DOHH2 (cell line): ENCODE measurements around the gene TMPRSS13.

ENCODE experiments used
- H3F3A ChIP-seq: fragments of 200-600 bp; sonication (generic), shearing (Covaris generic); 2 replicates; pipeline ENCODE4 v1.6.0; 2016; ENCODE audit warnings: antibody characterized with exemption, mild to moderate bottlenecking; ENCODE audit not compliant: control insufficient read depth, insufficient read depth
- H3K27ac ChIP-seq: fragments of 200-600 bp; sonication (generic); 2 replicates; pipeline ENCODE4 v1.5.1; 2014; ENCODE audit warnings: low read depth, mild to moderate bottlenecking, low read length, moderate library complexity
- H3K27me3 ChIP-seq: fragments of 200-600 bp; sonication (generic); 2 replicates; pipeline ENCODE4 v1.6.1; 2014; ENCODE audit warnings: mild to moderate bottlenecking, low read length, mixed read lengths; ENCODE audit not compliant: control insufficient read depth
- H3K36me3 ChIP-seq: fragments of 200-600 bp; sonication (generic); 2 replicates; pipeline ENCODE4 v1.6.1; 2014; ENCODE audit warnings: mild to moderate bottlenecking, low read length, moderate library complexity, mixed read lengths; ENCODE audit not compliant: control insufficient read depth
- H3K4me1 ChIP-seq: fragments of 200-600 bp; sonication (generic); 2 replicates; pipeline ENCODE4 v1.6.1; 2014; ENCODE audit warnings: mild to moderate bottlenecking, low read length, mixed read lengths; ENCODE audit not compliant: control insufficient read depth
- H3K4me2 ChIP-seq: fragments of 200-600 bp; sonication (generic); 2 replicates; pipeline ENCODE4 v1.6.0; 2014; ENCODE audit warnings: mild to moderate bottlenecking, low read length, moderate library complexity
- H3K4me3 ChIP-seq: fragments of 200-600 bp; sonication (generic); 2 replicates; pipeline ENCODE4 v1.5.1; 2014; ENCODE audit warnings: mild to moderate bottlenecking, low read length, mixed read lengths
- H3K79me2 ChIP-seq: fragments of 200-600 bp; sonication (generic); 2 replicates; pipeline ENCODE4 v1.6.1; 2014; ENCODE audit warnings: mild to moderate bottlenecking, low read length, mixed read lengths; ENCODE audit not compliant: control insufficient read depth
- H3K9me2 ChIP-seq: fragments of 200-600 bp; sonication (generic); replicated peaks from 2 replicates; pipeline ENCODE4 v1.6.1; 2014; ENCODE audit warnings: mild to moderate bottlenecking, low read length, mixed read lengths; ENCODE audit not compliant: control insufficient read depth
- H3K9me3 ChIP-seq: fragments of 200-600 bp; sonication (generic); 2 replicates; pipeline ENCODE4 v1.6.1; 2014; ENCODE audit warnings: antibody characterized with exemption, low read length, mixed read lengths; ENCODE audit not compliant: control insufficient read depth, insufficient read depth
- H4K20me1 ChIP-seq: fragments of 200-600 bp; sonication (generic); 2 replicates; pipeline ENCODE4 v1.6.0; 2014; ENCODE audit warnings: low read depth, mild to moderate bottlenecking, antibody characterized with exemption, low read length, moderate library complexity; ENCODE audit not compliant: control insufficient read depth, insufficient read depth
- CTCF ChIP-seq: fragments of 200-600 bp; sonication (generic); IDR thresholded peaks from one replicate; pipeline ENCODE4 v1.5.1; 2014; ENCODE audit warnings: antibody characterized with exemption, mild to moderate bottlenecking, low read depth, low read length; ENCODE audit not compliant: poor library complexity, severe bottlenecking
- EZH2phosphoT487 ChIP-seq: fragments of 200-600 bp; sonication (generic); IDR thresholded peaks from 2 replicates; pipeline ENCODE4 v1.6.1; 2017; ENCODE audit warnings: borderline replicate concordance, mild to moderate bottlenecking, antibody characterized with exemption, low read length, moderate library complexity, mixed read lengths

Gene TMPRSS13

GRCh38 chr11:117877120-117877784 lies 52.0 kb downstream of the TMPRSS13 start:
- H3K4me1 ChIP-seq: no peaks in the 10 kb centered on the region
- no peaks in the 10 kb centered on the region for H3K9me3 ChIP-seq
- H3F3A ChIP-seq: no peaks in the 10 kb centered on the region
- H3K9me2 ChIP-seq: no peaks in the 10 kb centered on the region
- H3K27me3 ChIP-seq: peaks cover 59% of the 10 kb centered on the region
- no peaks in the 10 kb centered on the region for H4K20me1 ChIP-seq
- H3K36me3 ChIP-seq: no peaks in the 10 kb centered on the region
- no peak overlapping the region for H3K4me2 ChIP-seq
- H3K79me2 ChIP-seq: no peaks in the 10 kb centered on the region
- H3K27ac ChIP-seq: no peak overlapping the region
- TF ChIP-seq CTCF (no peak), EZH2phosphoT487 (no peak)
- no peak overlapping the region for H3K4me3 ChIP-seq

GRCh38 chr11:117876341-117877119 lies 52.7 kb downstream of the TMPRSS13 start, which contains the start of gene FXYD6:
Gene FXYD6, minus strand, starts transcription at chr11:117876658. Its CDS starts 33,882 bp downstream, at chr11:117842776.
- H3K9me3 ChIP-seq: no peaks in the 10 kb centered on the region
- H3K9me2 ChIP-seq: no peaks in the 10 kb centered on the region
- TF ChIP-seq CTCF: no peak
- TF ChIP-seq EZH2phosphoT487: peak; percentile 75; the same call in 1 of the 2 replicates
- no peak within 1 kb of the TSS for H3K4me2 ChIP-seq
- H3K27me3 ChIP-seq: peaks cover 59% of the 10 kb centered on the region
- H3F3A ChIP-seq: no peaks in the 10 kb centered on the region
- no peaks in the 10 kb centered on the region for H3K4me1 ChIP-seq
- no peak within 1 kb of the TSS for H3K27ac ChIP-seq
- H3K79me2 ChIP-seq: no peaks in the 10 kb centered on the region
- H3K4me3 ChIP-seq: no peak within 1 kb of the TSS
- no peaks in the 10 kb centered on the region for H4K20me1 ChIP-seq
- no peaks in the 10 kb centered on the region for H3K36me3 ChIP-seq

- Histone ChIP-seq H3K9me3 (no peaks in the 10 kb centered on the region), H3K79me2 (no peaks in the 10 kb centered on the region), H4K20me1 (no peaks in the 10 kb centered on the region), H3K36me3 (no peaks in the 10 kb centered on the region), H3K9me2 (no peaks in the 10 kb centered on the region), H3K27ac (no peak overlapping the region), H3F3A (no peaks in the 10 kb centered on the region), H3K4me3 (no peak overlapping the region), H3K4me2 (no peak overlapping the region), H3K4me1 (no peaks in the 10 kb centered on the region), H3K27me3 (peaks cover 58% of the 10 kb centered on the region)
- TF ChIP-seq EZH2phosphoT487: no peak
- TF ChIP-seq CTCF: no peak
Observed at GRCh38 chr11:117876059-117876340, 53.2 kb downstream of the TMPRSS13 start.
